ENCODE measurements around the gene RIMS4.

The RIMS4 gene

DNA sequence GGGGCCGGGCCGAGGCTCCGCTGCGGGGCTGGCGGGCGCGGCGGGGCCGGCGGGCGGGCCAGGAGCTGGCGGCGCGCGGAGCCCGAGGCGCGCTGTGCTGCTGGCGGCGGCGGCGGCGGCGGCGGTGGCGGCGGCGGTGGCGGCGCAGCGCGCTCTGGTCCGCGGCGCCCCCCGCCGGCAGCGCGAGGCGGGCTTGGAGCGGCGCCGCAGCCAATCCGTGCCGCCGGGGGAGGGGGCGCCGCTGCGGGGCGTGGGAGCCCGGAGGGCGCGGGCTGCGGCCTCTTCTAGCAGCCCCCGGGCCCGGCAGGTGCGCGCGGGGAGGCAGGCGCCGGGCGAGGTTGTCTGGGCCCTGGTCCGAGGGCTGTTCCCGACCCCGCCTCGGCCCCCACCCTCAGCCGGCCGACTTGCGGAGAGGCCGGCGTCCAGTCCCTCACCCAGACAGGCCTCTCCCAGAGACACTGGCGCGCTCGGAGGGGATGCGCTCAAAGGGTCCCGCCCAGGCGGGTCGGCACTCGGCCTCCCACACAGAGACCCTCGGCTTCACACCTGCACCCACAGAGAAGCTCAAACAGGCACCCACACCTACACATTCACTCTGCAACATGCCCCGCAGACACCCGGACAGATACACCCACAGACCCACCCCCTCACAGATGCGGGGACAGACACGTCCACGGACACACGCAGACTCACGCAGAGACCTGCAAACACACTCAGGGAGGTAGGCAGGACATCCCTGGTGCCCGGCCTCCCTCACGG, at the start of gene RIMS4:
Gene RIMS4 (minus strand): TSS at position 156 of the 759 bp plus-strand sequence. CDS start 275 bp downstream, outside the sequence.
- DNase-seq = no peak

DNA sequence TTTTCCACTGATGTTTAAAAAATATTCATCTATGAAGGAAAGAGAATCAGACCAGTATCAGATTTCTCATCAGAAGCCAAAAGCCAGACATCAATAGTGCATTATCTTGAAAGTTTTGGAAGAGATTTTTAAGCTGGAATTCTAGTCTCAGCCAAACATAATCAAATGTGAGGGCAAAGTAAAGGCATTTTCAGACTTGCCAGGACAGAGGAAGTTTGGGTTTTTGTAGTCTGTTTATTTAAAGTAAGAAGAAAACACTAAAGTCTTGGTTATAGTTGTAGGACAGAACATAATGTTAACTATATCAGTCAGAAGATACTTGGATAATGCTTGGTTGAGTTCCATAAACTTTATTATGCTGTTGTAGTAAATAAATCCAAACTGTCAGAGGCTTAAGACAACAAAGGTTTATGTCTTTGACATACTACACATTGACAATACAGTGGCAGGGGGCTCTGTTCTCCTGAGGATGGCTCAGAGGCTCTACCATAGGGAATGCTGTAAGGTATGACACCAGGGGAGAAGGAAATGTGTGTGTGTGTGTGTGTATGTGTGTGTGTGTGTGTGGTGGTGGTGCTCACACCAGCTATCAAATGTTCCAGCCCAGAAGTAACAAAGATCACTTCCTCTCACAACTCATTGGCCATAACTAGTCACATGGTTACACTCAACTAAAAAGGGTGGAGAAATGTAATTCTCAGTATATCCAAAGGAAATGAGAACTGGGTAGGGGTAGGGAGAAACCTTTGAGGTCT, 48.4 kb upstream of the RIMS4 start:
- DNase-seq = no peak

DNA sequence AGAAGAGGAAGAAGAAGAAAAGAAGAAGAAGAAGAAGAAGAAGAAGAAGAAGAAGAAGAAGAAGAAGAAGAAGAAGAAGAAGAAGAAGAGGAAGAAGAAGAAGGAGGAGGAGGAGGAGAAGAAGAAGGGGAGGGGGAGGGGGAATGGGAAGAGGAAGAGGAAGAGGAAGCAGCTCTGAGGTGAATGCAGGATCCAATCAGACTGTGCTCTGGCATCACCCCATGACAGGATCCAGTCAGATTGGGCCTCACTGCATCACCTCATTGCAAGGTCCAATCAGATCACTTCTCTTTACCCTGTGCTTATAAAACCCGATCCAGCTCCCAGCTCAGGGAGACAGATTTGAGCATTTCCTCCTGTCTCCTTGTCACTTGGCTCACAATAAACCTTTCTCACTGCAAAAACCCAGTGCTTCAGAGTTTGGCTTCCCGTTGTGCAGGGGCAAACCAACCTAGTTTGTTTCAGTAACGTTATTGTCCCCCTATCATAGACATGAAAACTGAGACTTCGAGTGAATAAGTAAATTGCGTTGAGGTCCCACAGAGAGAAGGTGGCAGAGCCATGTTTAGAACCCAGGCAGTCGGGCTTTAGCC, 46.6 kb upstream of the RIMS4 start:
- no peak for DNase-seq

DNA sequence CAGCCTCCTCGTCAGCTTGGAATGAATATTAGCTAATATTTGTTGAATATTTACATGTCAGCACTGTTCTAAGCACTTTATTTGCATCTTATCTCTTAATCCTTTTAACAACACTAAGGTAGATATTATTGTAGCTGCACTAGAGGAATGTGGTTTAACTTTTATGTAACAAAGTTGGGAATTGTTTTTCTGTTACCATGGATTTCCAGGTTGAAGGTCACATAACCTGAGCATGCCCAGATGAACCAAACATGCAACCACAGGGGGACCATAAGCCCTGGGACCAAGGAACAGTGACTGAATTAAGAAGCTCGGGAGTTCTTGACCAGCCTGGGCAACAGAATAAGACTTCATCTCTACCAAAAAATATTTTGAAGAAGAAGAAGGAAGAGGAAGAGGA, 46.1 kb upstream of the RIMS4 start:
- no peak for DNase-seq

DNA sequence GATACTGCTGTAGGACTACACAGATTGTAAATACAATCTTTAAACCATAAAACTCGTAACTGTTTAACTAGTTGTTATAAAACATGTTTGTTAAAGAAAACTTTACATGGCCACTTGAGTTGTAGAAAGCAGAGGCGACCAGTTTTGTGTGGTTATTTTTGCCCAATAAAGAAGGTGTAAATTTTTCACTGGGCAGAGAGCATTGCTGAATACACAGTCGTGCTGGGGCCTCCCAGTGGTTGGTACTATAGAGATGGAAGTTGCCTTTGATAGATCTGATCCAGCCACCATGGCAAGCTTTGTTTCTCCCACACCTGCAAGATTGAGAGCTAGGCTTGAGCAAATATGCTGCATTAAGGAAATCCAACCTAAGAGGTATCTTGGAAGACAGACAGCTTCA, 41.2 kb upstream of the RIMS4 start:
- DNase-seq = no peak

DNA sequence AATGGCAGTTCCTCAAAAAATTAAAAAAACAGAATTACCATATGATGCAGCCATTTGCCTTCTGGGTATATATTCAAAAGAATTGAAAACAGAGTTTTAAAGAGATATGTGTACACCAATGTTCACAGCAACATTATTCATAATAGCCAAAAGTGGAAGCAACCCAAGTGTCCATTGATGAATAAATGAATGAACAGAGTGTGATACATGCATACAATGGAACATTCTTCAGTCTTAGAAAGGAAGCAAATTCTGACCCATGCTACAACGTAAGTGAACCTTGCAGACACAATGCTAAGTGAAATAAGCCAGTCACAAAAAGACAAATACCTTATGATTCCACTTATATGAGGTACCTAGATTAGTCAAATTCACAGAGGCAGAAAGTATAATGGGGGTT, 40.5 kb upstream of the RIMS4 start:
- DNase-seq = no peak

DNA sequence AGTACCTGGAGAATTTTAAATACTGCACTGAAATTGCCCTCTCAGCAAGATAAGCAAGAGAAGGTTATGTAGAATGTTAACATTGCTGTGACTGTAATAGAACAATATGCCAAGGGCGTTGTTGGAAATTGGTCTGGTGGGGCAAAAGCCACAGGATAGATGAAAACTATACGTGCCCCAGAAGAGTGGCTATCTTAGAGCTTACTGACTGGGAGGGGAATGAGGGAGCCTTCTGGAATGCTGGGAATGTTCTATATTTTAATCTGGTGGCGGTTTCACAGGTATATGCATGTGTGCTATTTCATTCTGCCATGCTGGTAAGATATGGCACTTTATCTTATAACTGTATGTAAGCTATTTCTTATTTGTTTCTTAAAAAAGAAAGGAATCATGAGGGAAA, 39.9 kb upstream of the RIMS4 start:
- no peak for DNase-seq

DNA sequence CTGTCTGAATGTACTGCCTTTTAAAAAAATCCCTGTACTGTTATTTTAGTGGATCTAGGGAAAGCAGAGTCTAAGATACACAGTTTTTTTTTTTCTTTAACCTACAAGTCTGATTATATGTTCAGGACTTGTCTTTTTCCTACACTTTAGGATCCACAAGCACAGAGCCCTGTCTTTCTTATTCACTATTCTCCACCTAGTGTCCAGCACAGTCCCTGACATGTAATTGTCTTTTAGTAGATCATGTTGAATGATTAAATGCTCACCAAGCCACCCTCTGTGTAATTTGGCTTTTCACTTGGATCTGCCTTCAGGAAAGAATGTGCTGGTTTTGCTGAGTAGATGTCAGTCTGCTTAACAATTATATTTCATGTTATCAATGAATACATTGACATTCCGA, 39.4 kb upstream of the RIMS4 start:
- DNase-seq = no peak

DNA sequence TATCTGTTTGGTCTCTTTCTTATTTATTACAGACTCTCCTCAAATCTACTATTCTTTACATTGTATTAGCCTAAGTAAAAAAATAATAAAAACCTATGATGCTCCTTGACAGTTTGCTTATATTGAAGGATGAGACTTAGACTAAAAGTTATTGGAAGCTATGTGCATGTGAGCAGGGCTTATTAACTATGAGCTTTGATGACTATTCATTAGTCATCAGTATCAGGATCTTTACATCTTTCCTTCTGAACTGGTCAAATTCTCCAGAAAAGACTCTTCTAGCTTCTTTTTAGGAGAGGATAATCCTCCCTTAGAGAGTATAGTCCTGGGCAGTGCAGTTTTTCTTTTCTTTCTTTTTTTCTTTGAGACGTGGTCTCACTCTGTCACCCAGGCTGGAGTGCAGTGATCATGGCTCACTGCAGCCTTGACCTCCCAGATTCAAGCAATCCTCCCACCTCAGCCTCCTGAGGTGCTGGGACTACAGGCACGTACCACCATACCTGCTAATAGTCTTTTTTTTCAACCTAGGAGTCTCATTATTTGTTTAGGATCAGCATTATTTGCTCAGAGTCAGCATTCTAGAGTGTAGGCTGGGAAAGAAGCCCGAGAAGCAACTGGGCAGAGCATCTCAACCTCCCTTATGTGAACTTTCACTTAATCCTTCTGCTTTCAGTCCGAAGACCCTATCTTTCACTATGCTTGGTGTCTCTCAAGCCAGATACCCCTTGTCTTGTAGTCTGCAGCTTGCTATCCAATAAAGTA, 38.1 kb upstream of the RIMS4 start:
- DNase-seq = no peak

DNA sequence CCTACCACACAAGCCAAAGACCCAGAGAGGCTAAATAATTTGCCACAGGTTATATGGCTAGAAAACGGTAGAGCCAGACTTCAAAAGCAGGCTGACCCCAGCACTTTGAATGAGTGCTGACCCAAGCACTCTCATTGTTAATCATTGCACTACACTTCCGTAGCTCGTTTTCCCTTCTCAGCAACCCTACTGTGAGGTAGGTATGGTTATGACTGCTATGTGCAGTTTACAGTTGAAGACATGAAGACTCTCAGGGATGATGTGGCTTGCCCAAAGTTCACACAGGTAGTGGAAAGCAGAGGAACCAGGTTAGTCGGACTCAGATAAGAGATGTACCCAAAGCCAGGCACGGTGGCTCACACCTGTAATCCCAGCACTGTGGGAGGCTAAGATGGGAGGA, 33.5 kb upstream of the RIMS4 start:
- DNase-seq = no peak

DNA sequence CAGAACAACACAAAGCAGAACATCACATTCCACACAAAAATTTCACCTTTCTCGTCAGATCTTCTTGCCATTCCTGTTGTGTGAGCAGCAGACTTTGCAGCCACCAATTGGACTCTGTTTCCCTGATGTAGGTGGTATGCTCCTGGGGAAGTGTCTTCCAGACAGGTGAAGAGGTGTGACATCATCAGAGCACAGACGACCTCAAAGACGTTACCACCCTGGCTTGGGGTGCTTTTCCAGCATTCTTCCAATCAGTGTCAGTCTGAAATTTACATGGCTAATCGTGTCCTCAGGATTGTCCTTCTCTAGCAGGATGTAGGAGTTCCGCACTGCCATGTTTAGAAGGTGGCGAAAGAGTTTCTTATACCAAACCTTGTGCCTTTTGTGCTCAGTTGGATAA, 31.6 kb upstream of the RIMS4 start:
- DNase-seq = no peak

DNA sequence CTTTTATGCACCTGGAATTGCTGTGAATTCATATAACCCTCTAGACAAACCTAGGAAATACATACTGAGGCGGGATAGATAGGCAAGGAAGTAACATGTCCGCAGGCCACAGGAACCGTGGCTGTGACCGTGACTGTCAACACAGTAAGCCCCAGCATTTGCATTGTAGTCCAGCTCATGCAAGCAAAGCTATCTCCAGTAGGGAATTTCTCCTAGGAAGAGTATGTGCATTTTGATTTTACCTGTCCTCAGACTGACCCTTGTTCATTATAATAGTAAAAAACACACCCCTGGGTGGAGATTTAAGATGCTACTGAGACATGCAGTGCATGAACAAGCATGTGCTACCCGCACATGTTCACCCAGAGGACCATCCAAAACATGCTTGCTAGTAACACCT, 30.5 kb upstream of the RIMS4 start:
- no peak for DNase-seq

DNA sequence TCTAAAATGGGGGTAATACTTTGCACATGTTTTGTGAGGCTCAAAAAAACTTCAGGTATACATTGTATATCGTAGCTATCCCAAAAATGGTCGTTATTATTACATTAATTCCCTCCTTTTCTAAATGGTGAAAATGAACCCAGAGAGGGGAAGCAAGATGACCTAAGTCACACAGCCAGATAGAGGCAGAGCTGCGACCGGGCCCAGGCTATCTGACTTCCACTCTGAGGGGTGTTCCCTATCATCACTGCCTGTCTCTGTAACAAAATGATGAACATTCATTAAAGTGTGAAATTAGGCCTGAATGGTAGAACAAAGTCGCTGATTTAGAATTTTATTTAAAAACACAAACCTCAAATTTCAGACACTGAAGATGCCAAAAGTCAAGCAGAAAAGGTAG, 29.1 kb upstream of the RIMS4 start:
- no peak for DNase-seq

DNA sequence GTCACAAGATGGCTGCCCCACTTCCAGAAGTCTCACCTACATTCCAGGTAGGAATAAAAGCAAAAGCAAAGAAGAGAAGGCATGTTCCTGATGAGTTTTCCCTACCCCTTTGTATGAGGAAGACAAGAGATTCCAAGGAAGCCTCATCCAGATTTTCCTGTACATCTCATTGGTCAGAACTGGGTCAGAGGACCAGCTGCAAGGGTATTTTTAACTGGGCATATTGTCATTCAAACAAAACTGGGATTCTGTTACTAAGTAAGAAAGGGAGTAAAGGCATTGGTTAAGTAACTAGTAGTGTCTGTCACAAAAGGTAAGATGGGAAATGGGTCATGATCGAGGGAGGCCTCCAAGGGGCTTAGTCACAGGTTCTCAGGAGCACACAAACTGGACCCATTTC, 28.2 kb upstream of the RIMS4 start:
- no peak for DNase-seq

DNA sequence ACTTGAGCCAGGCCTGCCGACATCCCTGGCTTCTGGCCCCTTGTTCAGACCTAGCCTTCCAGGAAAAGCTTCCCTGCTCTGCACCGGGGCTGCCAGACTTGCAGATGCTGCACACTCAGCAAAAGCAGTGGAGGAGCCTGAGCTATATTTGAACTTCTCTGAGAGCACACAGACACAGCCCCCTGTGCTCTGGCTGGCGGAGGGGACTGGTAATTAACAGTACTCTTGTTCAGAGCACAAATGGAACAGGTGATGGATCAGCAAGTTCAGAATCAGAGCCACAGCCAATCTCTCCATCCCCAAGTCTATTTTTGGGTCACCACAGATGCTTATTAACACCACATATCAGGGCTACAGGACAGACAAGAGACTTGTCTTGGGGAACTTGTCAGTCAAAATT, 27.6 kb upstream of the RIMS4 start:
- no peak for DNase-seq

DNA sequence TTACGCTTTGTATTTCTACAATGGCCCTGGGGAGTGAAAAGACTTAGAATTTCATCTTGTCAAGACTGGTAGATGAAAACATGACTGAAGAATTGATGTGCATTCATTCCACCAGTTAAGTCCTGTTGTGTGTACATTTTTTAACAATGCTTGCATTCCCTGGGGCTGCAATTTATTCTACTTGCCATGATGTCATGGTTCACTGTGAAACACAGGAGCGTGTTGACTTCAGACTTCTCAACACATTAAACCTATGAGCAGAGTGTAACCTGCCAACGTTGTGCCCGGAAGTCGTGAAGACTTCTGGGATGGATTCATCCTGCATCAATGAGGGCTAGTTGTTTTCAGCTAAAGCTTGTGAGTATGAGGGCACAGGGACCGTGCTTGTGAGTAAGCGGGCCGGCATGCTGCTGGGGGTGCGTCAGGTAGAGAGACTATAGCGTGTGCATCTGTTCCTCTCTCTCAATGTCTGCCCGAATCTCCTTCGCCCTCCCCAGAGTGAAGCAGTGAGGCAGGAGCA, 26.3 kb upstream of the RIMS4 start:
- DNase-seq = no peak

DNA sequence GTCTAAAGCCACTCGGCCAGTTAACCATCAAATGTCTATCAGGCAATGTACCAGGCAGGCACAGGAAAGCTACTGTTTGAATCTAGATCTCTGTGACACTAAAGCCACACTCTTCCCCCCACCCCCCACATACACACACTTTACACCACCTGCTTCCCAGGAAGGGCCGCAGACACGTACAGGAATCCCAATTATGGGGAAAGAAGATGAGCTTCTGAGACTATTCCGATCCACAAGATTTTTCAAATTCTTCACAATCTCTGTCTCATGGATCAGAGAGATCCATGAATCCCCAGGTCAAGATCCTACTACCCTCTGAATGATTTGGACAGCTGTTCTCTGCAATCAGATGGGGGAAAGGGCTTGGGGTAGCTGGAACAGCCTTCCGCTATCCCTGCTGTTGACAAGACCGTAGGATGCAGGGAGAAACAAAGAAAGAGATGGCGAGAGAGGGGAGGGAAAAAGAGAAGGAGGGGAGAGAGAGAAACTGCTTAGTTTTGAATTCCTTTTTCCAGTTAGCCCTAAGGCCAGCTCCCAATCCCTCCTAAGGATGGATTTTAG, 25.4 kb upstream of the RIMS4 start:
- no peak for DNase-seq

DNA sequence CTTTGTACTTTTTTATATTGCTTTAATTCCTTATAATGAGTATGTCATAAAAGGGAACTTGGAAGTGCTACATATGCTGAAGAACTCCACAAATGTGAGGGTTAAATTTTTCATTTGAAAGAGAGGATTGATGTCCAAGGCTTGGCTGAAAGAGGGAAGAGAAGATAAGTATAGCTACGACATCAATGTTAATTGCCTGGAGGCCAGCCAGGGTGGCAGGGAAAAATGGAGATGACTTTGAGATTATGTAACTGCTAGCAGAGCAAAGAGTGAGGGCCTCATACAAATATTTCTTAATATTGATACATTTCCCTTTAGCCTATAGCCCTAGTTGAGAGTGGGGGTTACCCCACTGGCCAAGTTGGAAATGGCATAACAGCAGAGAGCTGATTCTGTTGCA, 24.8 kb upstream of the RIMS4 start:
- DNase-seq = no peak

DNA sequence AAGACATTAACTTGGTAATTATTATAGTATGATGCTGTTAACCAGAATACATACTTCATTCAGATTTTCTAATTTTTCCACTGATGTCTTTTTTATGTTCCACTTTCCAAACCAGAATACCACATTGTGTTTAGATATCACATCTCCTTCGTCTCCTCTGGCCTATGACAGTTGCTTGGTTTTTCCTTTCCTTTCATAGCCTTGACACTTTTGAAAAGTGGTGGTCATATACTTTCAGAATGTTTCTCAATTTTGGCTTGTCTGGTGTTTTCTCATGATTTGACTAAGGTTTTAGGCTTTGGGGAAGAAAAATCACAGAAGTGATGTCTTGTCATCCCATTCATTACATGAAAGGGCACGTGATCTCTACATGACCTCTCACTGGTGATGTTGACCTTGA, 24.3 kb upstream of the RIMS4 start:
- no peak for DNase-seq

DNA sequence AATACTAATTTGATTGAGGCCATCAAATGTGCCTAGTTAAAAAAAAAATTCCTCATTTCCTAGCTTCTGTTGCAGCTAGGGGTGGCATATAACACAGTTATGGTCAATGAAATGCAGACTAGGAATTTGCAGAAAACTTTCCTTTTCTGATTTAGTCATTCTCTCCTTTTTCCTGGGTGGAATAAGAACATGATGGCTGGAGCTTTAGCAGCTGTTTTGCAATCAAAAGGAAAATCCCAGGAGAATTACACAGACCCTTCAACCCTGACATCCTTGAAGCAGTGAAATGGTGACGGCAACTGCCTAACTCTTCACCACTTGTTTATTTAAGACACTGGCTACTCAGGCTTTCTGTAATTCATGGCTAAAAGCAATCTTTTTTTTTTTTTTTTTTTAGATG, 23.1 kb upstream of the RIMS4 start:
- DNase-seq = no peak

DNA sequence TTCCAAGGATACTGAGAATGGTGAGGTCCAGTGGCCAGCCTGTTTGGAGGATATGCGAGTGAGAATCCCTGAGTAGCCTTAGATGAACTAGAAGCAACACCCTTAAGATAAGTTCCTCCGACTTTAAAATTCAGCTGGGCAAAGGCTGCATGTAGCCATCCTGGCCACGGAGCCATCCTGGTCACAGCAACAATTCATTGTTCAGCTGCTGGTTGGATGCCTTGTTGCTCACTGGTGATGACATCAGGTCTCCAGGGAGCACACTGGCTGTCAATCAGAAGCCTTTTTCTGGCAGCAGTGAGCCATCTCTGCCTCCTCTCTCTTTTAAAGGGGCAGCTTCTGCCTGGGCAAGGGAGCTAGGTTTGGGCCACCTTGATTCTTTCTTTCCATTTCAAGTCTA, 22.4 kb upstream of the RIMS4 start:
- no peak for DNase-seq

DNA sequence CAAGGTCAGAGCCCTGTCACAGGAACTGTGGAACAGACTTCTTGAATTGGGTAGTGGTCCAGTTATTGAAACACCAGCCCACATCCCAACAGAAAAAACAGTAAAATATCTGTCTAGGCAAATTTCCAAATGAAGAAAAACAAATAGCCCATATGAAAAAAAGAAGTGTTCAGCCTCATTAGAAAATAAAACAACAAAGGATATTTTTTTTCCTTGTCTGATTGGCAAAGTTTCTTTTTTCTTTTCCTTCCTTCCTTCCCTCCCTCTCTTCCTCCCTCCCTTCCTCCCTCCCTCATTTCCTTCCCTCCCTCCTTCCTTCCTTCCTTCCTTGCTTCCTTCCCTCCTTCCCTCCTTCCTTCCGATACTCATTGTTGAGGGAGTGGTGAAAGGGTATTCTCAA, 20.6 kb upstream of the RIMS4 start:
- no peak for DNase-seq

DNA sequence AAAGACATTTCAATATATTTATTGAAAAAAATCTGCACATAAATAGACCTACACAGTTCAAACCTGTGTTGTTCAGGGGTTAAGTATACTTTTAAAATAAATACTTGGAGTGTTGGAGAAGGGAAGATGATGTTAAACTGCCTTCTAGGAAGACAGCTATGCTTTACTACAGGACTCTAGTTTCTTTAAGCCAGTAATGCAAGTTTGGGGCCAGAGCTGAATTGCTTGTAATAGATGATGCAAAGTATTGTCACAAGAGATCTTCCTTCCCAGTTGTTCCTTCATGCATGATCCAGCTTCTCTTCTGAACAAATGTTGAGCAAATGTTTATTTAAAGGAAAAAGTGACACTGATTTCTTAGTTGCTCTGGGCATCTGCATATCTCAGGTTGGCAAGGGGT, 20.2 kb upstream of the RIMS4 start:
- DNase-seq = no peak

Measured in CD4-positive, alpha-beta T cell treated with Interleukin-17A for 4 hours (primary cell).